Pulmonary artery endothelial cell (primary cell): ENCODE data around the gene GRM1. TPM values are rescaled to one million over a fixed set of nuclear protein-coding genes. Genes with fewer than 3 reads are reported as not detected.
"Not testable (repeated sequence)": the region's sequence is repeated elsewhere in the genome, so short reads cannot be mapped to it uniquely, and the experiment has no call there.

Experiments used
- DNase-seq: peaks from one replicate; pipeline ENCODE4 v3.0.0-alpha.2; 2011; ENCODE audit warnings: low read depth, low spot score
- total RNA-seq: library from RNA; depleted of rRNA; stranded (reverse); fragments of >200 nt; gene quantifications from 2 replicates; pipeline ENCODE4 v1.2.3, GENCODE V29; 2014

Gene GRM1
- total RNA-seq, 1 donor from 2014 or later: under 0.01 TPM

GRCh38 chr6:146191166-146191565, 162.3 kb downstream of the GRM1 start:
- DNase-seq: no peak

- no peak for DNase-seq
Measured at GRCh38 chr6:146191612-146192011, 162.8 kb downstream of the GRM1 start.

GRCh38 chr6:146194434-146194833, 165.6 kb downstream of the GRM1 start:
- no peak for DNase-seq

GRCh38 chr6:146200176-146200575, 171.3 kb downstream of the GRM1 start:
- DNase-seq: no peak

- no peak for DNase-seq
Measured at GRCh38 chr6:146202570-146202969, 173.7 kb downstream of the GRM1 start.

- DNase-seq: no peak
Measured at GRCh38 chr6:146209942-146210341, 181.1 kb downstream of the GRM1 start.

GRCh38 chr6:146210406-146211083, 181.7 kb downstream of the GRM1 start:
- DNase-seq: no peak

GRCh38 chr6:146211646-146212045, 182.8 kb downstream of the GRM1 start:
- no peak for DNase-seq

GRCh38 chr6:146212781-146213180, 183.9 kb downstream of the GRM1 start:
- DNase-seq: no peak

- no peak for DNase-seq
Measured at GRCh38 chr6:146219101-146219500, 190.2 kb downstream of the GRM1 start.

GRCh38 chr6:146224449-146224848, 195.6 kb downstream of the GRM1 start:
- no peak for DNase-seq

- DNase-seq: no peak
Measured at GRCh38 chr6:146224988-146225387, 196.1 kb downstream of the GRM1 start.

- no peak for DNase-seq
Measured at GRCh38 chr6:146240322-146240721, 211.5 kb downstream of the GRM1 start.

- no peak for DNase-seq
Measured at GRCh38 chr6:146240807-146241206, 211.9 kb downstream of the GRM1 start.

- DNase-seq: not testable (repeated sequence)
Measured at GRCh38 chr6:146243646-146244045, 214.8 kb downstream of the GRM1 start.

- DNase-seq: no peak
Measured at GRCh38 chr6:146244630-146245143, 215.8 kb downstream of the GRM1 start.

- no peak for DNase-seq
Measured at GRCh38 chr6:146246028-146246427, 217.2 kb downstream of the GRM1 start.

- DNase-seq: no peak
Measured at GRCh38 chr6:146253691-146254090, 224.8 kb downstream of the GRM1 start.

GRCh38 chr6:146258206-146258605, 229.3 kb downstream of the GRM1 start:
- DNase-seq: no peak

GRCh38 chr6:146260886-146261285, 232.0 kb downstream of the GRM1 start:
- DNase-seq: no peak

- DNase-seq: no peak
Measured at GRCh38 chr6:146265056-146265455, 236.2 kb downstream of the GRM1 start.

GRCh38 chr6:146267447-146267846, 238.6 kb downstream of the GRM1 start:
- no peak for DNase-seq

- DNase-seq: no peak
Measured at GRCh38 chr6:146267946-146268345, 239.1 kb downstream of the GRM1 start.

- DNase-seq: no peak
Measured at GRCh38 chr6:146269482-146269881, 240.6 kb downstream of the GRM1 start.
